Chondrocyte (in vitro differentiated cells): ENCODE measurements around the gene ZMYND19. TPM values are rescaled to one million over a fixed set of nuclear protein-coding genes. Genes with fewer than 3 reads are reported as not detected.
A peak's percentile ranks its signal among the peaks of the same experiment; 100 is the strongest.
"Not testable (repeated sequence)": the region's sequence is repeated elsewhere in the genome, so short reads cannot be mapped to it uniquely, and the experiment has no call there.

Source experiments
- DNase-seq: peaks from one replicate; pipeline ENCODE4 v3.0.0; 2021; ENCODE audit warnings: mixed read lengths, low spot score
- H3K27ac Mint-ChIP-seq: one replicate; pipeline ENCODE4 v1.8.0; 2021; ENCODE audit warnings: mild to moderate bottlenecking, moderate library complexity, mixed read lengths; ENCODE audit not compliant: unreplicated experiment
- H3K27me3 Mint-ChIP-seq: 2 replicates; pipeline ENCODE4 v1.8.0; 2021; ENCODE audit warnings: low read depth, mixed read lengths
- H3K36me3 Mint-ChIP-seq: 2 replicates; pipeline ENCODE4 v1.8.0; 2021; ENCODE audit warnings: low read depth, mixed read lengths
- H3K4me1 Mint-ChIP-seq: 2 replicates; pipeline ENCODE4 v1.8.0; 2021; ENCODE audit warnings: low read depth, mild to moderate bottlenecking, mixed read lengths
- H3K4me3 Mint-ChIP-seq: one replicate; pipeline ENCODE4 v1.8.0; 2021; ENCODE audit warnings: mild to moderate bottlenecking, moderate library complexity, mixed read lengths; ENCODE audit not compliant: unreplicated experiment
- H3K9me3 Mint-ChIP-seq: 2 replicates; pipeline ENCODE4 v1.8.0; 2021; ENCODE audit warnings: low read depth, mixed read lengths
- CTCF ChIP-seq: fragments of 200-600 bp; sonication (generic); IDR thresholded peaks from 2 replicates; pipeline ENCODE4 v1.5.0; 2021; ENCODE audit warnings: antibody characterized with exemption, mild to moderate bottlenecking, moderate library complexity
- total RNA-seq: library from RNA; stranded (reverse); gene quantifications from 3 replicates; pipeline ENCODE4 v1.2.1, GENCODE V29; 2021

The ZMYND19 gene
- total RNA-seq, 1 donor from 2014 or later: 32.5 TPM

GRCh38 chr9:137564134-137564533 lies 26.2 kb downstream of the ZMYND19 start:
- no peak for TF ChIP-seq CTCF
- no peaks in the 10 kb centered on the region for H3K27me3 Mint-ChIP-seq
- H3K4me3 Mint-ChIP-seq: no peak overlapping the region
- DNase-seq: no peak
- no peak overlapping the region for H3K27ac Mint-ChIP-seq
- no peaks in the 10 kb centered on the region for H3K4me1 Mint-ChIP-seq
- H3K9me3 Mint-ChIP-seq: no peaks in the 10 kb centered on the region
- H3K36me3 Mint-ChIP-seq: peaks cover 26% of the 10 kb centered on the region

- H3K36me3 Mint-ChIP-seq: peaks cover 28% of the 10 kb centered on the region
- no peaks in the 10 kb centered on the region for H3K27me3 Mint-ChIP-seq
- no peak for DNase-seq
- H3K9me3 Mint-ChIP-seq: no peaks in the 10 kb centered on the region
- TF ChIP-seq CTCF: no peak
- peaks cover 3% of the 10 kb centered on the region for H3K4me1 Mint-ChIP-seq
- no peak overlapping the region for H3K4me3 Mint-ChIP-seq
- H3K27ac Mint-ChIP-seq: peak overlapping the region; percentile 45
These were observed 32.2 kb downstream of the ZMYND19 start for GRCh38 chr9:137558127-137558526.

GRCh38 chr9:137556069-137556838 lies 34.1 kb downstream of the ZMYND19 start:
- Mint-ChIP-seq H3K4me1 (peaks cover 10% of the 10 kb centered on the region), H3K27me3 (no peaks in the 10 kb centered on the region), H3K27ac (peak overlapping the region; percentile 61), H3K9me3 (no peaks in the 10 kb centered on the region), H3K4me3 (no peak overlapping the region), H3K36me3 (peaks cover 22% of the 10 kb centered on the region)
- no peak for TF ChIP-seq CTCF
- DNase-seq: no peak

- no peaks in the 10 kb centered on the region for H3K27me3 Mint-ChIP-seq
- H3K27ac Mint-ChIP-seq: no peak overlapping the region
- H3K4me1 Mint-ChIP-seq: peaks cover 12% of the 10 kb centered on the region
- H3K36me3 Mint-ChIP-seq: peaks cover 20% of the 10 kb centered on the region
- TF ChIP-seq CTCF: no peak
- H3K4me3 Mint-ChIP-seq: no peak overlapping the region
- no peak for DNase-seq
- H3K9me3 Mint-ChIP-seq: no peaks in the 10 kb centered on the region
These were observed 35.1 kb downstream of the ZMYND19 start for GRCh38 chr9:137555179-137555578.

GRCh38 chr9:137554349-137554748 lies 36.0 kb downstream of the ZMYND19 start:
- Mint-ChIP-seq H3K27me3 (no peaks in the 10 kb centered on the region), H3K36me3 (peaks cover 15% of the 10 kb centered on the region), H3K4me3 (no peak overlapping the region), H3K27ac (peak overlapping the region; percentile 17), H3K4me1 (peaks cover 18% of the 10 kb centered on the region), H3K9me3 (no peaks in the 10 kb centered on the region)
- DNase-seq: no peak
- no peak for TF ChIP-seq CTCF

GRCh38 chr9:137553654-137554053 lies 36.7 kb downstream of the ZMYND19 start:
- H3K9me3 Mint-ChIP-seq, H3K27ac Mint-ChIP-seq, H3K27me3 Mint-ChIP-seq, H3K4me3 Mint-ChIP-seq, DNase-seq: not testable (repeated sequence)
- H3K36me3 Mint-ChIP-seq: peaks cover 15% of the 10 kb centered on the region
- peaks cover 18% of the 10 kb centered on the region for H3K4me1 Mint-ChIP-seq
